Measurements from ENCODE around the gene ARHGEF19.
"Not testable (repeated sequence)": the region's sequence is repeated elsewhere in the genome, so short reads cannot be mapped to it uniquely, and the experiment has no call there.

GRCh38 chr1:16213544-16213943, 1.1 kb upstream of the ARHGEF19 start:
- TF ChIP-seq, protein P1, sequence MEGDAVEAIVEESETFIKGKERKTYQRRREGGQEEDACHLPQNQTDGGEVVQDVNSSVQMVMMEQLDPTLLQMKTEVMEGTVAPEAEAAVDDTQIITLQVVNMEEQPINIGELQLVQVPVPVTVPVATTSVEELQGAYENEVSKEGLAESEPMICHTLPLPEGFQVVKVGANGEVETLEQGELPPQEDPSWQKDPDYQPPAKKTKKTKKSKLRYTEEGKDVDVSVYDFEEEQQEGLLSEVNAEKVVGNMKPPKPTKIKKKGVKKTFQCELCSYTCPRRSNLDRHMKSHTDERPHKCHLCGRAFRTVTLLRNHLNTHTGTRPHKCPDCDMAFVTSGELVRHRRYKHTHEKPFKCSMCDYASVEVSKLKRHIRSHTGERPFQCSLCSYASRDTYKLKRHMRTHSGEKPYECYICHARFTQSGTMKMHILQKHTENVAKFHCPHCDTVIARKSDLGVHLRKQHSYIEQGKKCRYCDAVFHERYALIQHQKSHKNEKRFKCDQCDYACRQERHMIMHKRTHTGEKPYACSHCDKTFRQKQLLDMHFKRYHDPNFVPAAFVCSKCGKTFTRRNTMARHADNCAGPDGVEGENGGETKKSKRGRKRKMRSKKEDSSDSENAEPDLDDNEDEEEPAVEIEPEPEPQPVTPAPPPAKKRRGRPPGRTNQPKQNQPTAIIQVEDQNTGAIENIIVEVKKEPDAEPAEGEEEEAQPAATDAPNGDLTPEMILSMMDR (IDR thresholded peaks at IDR 0.05; ENCODE audit: low read depth, low read length, poor library complexity, severe bottlenecking): not testable (repeated sequence)
- not testable (repeated sequence) for TF ChIP-seq EZH2phosphoT487 (IDR thresholded peaks at IDR 0.05; ENCODE audit: borderline replicate concordance, low read length)

Data from DOHH2 (cell line).